Stimulated activated CD4-positive, alpha-beta T cell treated with anti-CD3 and anti-CD28 coated beads, Interleukin-15, amount 100 ng/mL, for 24 hours (primary cell): ENCODE results near the gene AMPD3.

Source experiments
- DNase-seq: peaks from one replicate; pipeline ENCODE4 v3.0.0-alpha.2; 2020

The AMPD3 gene

DNA sequence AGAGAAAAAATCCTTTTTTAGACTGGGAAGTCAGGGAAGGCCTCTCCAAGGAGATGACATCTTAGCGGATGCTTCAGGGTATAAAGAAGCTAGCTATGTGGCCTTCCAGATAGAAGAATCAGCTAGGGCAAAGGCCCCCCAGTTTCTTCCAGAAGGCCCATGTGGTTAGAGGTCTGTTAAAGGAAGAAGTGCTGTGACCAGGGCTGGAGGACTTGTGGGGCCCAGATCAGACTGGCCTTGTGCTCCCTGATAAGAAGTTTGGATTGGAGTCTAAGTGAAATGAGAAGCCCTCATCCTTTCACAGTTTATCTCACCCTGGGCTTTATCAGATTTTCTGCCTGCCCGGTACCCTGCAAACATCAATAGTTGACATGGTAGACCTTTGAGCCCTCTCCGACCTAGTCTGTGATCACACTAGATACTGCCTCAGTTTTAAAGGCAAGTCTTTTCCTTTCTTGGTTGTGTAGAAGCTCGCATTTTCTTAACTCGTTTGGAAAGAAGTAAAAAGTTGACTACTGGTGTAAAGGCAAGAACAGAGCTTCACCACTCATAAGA is 7.8 kb downstream of the AMPD3 start:
- DNase-seq, result no peak

DNA sequence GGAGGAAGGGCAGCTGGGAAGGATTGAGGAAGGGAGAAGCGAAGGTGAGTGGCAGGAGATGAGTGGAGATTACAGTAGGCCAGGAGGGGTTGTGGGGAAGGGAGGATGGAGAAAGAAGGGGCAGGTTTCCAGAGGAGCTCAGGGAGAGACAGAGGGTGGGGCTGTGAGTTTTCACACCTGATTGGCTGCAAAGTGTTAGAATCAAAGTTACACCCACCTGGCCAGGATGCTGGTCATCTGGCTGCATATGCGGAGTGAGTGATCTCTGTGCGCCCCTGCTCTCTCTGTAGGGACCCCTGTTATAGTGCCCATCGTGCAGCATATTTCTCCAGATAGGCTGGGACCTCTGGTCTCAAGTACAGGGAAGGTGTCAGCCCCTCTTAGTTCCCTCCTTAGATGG is 18.3 kb downstream of the AMPD3 start:
- no peak for DNase-seq

DNA sequence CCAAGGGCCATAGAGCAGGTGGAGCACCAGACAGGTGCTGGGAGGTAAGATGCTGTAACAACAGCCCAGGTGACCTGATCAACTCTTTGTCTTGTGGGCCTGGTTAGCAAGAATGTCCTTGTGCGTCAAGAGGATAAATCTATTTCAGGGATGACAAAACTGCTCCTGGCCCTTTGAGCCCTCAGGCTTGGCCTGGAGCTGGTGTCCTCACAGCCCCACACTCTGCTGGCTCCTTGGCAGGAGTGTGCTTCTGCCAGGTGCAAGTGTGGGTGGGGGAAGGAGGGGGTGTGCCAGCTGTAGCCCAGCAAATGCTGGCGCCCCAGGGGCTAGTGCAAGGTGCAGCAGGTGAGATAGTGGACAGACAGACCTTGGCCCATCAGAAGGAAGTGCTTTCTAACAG is 19.5 kb downstream of the AMPD3 start:
- DNase-seq, result no peak

DNA sequence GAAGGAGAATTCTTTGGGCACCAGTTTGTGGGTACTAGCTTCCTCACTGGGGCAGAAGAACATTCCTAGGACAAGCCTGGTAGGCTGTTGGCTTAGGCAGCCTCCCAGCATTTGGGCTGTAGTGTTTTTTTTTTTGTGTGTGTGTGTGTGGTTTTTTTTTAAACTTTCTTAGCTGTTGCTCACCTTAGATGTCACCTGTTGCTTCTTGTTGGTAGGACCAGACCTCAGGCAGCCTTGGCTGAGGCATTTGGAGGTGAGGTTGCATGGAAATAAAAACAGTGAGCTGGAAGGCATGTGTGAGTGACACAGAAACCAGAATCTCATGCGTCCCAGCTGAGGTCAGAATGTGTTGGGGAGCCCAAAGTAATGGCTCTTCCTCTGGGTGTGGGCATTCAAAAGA is 21.3 kb downstream of the AMPD3 start:
- DNase-seq, result no peak

DNA sequence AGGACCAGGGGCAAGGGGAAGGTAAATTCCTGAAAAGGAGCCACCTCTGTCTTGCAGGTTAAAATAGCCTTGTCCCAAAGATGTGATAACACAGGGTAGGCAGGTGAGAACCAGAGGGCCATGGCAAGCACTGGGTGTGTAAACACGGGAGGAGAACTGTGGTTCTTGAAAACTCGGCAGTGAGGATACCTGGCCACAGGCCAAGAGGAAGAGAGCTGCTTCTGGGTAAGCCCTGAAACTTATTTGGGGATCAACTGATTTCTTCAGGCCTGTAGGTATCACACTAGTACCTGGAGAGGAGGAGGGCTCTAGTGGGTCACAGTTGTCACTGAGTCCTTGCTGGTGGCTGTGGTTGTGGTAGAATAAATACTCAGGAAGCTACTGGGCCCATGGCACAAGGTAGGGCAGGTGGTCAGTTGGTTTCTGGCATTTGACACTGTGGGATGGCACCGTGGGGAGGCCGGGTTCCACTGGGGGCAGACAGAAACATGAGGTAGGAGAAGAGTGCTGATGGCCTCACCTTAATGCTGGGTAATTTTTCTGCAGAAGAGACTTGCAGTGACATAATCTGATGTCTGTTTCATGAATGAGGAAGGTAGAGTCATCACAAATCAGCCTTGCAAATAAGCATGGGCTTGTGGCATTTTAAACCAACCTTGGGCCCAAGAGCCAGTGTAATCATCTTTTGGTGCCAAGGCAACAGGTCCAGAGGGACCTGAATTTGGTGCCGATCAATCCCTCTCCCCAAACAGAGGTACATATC is 22.0 kb downstream of the AMPD3 start:
- DNase-seq, result no peak

DNA sequence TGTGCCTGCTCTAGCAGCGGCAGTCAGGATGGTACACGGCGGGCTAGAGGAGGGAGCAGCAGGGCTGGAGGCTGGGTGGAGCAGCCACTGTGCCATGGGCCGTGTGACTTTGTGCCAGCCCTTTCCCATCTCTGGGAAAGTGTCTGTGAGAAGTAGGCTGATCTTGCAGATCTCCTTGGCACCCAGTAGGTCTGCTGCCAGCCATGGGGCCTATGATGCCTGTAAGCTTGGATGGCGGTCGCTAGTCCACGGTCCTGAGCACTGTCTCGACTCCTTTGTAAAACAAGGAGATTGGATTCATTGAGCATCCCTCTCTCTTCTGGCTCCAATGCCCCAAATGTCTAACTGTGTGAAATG is 22.6 kb downstream of the AMPD3 start:
- no peak for DNase-seq

DNA sequence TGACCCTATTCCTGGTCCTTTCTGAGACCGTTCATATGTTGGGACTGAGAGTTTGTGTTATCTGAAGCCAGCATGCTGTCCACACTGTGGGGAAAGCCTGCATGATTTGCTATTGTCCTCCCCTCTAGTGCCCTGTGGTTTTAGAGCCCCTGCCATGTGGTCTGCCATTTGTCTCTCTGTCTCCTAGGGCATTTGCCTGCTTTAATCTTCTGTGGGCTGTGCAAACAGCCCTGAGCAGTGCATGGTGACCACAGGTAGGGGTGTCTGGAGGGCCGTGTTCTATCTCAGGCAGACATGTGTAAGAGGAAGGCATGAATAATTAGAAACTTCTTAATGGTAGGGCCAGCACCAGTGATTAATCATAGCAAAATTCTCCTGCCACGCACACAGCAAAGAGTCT is 23.0 kb downstream of the AMPD3 start:
- no peak for DNase-seq

DNA sequence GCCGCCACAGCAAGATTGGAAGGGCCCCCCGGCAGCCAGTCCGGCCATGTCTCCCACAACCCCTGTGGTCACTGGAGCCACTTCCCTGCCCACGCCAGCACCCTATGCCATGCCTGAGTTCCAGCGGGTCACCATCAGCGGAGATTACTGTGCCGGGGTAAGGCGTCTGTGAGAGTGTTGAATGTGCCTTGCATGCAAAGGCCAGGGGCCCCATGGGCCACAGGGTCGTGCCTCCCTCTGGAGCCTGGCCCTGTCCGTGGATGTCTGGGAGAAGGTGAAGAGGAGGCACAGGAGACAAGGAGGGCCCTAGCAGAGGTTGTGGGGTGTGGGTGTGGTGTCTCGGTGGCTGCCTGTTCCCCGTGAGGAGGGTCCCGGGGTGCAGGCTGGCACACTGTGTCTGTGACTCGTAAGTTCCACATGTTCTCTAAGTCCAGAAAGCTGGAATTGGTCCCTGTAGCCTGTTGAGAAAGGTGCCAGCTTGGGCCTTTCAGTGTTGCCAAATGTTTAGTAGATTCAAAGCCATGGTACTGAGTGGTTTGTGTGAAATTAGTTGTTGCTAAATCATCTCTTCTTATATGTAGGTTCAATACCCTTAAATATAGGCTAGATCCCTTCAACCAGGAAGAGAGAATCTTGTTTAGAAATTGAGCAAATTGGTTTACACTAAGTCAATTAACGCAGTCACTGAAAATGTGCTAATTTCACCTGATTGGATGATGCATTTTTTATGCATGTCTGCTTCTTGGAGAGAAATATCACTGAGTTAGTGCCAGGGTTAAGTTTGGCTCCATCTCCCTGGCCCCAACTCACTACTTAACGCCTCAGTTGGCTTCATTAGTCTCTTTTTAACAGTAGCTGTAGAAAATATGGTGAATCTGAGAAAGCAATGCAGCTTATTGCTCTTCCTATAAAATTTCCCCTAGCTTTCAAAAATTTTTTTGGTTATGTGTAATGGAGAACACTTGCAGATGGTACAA is 23.8 kb downstream of the AMPD3 start:
- no peak for DNase-seq

DNA sequence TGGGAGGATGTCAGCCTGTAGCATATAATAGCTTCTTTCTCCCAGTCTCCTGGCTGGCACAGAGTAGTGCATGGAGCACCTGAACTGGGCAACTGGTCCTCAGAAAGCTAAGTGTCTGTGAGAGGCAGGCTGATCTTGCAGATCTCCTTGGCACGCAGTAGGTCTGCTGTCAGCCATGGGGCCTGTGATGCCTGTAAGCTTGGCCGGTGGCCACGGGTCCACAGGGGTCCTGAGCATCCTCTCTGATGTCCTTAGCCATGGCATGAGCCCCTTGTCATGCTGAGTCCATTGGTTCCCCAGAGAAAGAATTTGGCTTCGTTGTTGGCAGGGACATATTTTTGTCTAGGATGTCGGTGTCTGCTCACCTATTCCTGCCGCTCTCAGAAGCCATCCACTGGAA is 25.0 kb downstream of the AMPD3 start:
- no peak for DNase-seq

DNA sequence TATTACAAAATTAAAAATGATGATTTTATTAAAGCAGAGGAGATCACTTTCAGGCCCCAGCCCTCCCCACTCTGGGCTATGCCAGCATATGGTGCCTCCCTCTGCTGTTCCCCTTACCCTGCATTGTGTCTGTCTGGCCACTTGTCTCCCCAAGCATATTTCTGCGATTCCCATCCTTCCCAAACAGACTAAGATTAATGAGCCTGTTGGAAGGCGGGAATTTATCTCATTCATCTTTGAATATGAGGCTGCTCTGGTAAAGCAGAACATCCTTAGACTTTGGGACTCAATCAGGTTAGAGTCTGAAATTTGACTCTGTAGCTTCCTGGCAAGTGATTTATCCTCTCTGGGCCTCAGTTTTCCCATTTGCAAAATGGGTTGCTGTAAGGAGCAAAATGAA is 25.7 kb downstream of the AMPD3 start:
- DNase-seq, result no peak

DNA sequence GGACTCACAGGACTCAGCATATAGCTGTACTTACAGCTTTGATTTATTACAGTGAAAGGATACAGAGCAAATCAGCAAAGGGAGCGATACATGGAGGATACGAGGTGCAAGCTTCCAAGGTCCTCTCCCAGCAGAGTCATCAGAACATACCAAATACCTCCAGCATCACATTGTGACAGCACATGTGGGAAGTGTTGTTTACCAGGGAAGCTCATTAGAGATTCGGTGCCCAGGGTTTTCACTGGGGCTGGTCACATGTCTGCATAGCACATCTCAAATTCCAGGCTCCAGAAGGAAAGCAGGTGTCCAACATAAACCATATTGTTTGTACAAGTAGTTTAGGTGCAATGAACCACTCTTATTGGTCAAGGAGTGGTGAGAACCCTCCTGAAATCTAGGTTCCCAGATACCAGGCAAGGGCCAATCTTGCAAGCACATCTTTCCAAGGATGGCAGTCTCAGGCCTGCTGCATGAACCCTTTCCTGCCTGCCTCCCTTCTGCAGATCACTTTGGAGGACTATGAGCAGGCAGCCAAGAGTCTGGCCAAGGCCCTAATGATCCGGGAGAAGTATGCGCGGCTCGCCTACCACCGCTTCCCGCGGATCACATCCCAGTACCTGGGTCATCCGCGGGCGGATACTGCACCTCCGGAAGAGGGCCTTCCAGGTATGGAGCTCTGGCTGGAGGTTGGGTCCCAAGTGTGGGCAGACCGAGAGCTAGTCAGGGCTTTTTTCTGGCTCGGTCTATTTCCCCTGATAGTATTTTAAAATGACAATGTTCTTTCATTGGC is 26.7 kb downstream of the AMPD3 start:
- no peak for DNase-seq

DNA sequence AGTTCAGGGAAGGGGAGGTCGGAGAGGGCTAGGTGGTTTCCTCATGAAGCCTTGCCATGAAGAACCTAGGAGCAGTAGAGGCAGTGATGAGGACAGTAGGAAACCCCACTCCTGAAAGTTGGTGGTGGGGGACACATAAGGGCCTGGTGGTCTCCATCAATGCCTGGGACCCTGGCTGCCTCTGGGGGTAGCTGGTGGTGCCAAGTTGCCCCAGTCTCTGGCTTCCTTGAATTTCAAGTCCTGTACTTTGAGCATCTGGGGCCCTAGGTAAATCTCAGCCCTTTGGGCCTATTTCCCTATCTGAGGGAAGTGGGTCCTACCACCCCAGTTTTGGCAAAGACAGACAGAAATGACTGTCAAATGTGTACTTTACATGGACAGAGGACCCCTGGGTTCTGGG is 28.1 kb downstream of the AMPD3 start:
- DNase-seq, result no peak

DNA sequence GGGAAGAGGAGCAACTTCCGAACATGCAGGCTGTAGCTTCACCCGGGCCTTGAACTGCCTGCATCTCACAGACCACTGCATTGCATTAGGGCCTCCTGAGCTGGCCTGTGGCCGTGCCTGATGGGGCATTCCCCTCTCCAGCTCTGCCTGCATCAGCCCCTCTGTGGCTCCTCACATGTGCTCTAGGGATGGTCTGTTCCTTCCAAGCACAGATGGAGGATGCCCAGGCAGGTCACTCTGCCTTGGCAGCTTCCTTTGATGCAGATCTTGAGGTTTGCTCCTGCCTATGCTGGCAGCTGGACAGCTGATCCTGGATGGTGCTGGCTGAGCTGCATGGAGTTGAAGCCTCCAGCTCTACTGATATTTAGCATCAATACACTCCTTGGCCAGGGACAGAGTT is 28.5 kb downstream of the AMPD3 start:
- no peak for DNase-seq

DNA sequence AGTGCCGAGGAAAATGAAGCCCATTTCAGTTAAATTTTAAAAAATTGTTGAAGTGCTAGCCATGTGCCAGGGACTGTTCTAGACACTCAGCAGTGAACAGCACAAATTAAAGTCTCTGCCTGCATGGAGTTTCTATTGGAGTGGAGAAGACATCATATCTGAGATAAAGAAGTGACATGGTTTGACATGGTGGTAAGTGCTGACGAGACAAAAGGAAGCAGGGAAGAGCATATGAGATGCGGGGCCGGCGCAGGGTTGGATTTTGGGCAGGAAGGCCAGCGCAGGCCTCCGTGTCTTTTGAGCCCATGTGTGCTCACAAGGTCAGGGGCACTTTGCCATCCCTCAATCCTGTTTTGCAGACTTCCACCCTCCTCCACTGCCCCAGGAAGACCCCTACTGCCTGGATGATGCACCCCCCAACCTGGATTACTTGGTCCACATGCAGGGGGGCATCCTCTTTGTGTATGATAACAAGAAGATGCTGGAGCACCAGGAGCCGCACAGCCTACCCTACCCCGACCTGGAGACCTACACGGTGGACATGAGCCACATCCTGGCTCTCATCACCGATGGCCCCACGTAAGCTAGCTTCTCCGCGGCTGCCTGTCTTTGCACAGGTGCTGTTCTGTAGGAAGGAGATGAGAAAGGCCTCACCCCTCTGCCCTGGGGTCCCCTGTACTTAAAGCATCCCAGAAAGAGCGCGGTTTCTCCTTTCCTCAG is 29.6 kb downstream of the AMPD3 start:
- DNase-seq, result no peak

DNA sequence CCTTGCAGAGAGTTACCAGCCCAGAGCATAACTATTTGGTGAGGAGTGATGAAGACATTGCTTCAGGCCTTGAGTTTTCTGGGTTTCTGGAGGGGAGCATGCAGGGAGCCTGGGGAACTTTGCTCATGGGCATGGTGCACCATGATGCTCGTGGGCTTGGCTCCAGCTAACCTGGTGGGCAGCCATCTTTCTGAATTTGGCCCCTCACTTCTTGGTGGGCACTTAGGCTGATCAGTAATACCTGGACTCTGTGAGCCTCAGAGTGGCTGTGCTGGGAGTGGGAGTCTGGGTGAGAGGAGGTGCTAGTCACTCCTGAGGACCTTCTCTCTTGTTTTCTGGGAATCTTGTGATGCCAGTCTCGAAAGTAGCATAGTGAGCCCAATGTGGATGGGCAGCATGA is 30.6 kb downstream of the AMPD3 start:
- DNase-seq, result no peak

DNA sequence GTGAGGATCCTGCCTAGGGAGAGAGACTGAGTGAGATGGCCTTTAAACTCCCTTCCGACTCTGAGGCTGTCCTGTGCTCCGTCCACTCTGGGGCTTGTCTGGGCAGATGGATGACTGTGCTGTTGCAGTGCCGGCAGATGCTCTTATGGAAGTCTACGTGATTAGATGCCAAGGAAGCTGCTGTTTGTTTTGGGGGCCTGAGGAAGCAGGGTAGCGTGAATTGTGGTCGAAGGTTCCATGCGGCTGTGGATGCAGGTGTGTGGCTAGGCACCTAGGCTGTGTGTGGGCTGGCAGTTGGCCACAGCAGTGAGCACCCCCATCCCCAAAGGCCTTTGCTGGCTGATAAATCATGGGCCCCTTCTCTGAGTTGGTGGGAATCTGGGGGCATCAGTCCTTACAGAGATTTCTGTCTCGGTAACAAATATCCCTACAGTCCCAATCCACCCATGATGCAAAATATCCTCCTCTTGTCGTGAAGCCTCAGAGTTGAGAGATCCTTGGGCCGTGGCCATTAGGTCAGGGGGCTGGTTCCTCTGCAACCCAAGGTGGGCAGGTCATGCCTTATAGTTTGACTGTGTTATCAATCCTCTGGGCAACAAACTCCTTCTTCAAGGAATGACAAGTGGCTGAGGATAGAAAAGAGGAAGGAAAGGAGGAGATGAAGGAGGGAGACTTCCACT is 31.2 kb downstream of the AMPD3 start:
- DNase-seq, result no peak

DNA sequence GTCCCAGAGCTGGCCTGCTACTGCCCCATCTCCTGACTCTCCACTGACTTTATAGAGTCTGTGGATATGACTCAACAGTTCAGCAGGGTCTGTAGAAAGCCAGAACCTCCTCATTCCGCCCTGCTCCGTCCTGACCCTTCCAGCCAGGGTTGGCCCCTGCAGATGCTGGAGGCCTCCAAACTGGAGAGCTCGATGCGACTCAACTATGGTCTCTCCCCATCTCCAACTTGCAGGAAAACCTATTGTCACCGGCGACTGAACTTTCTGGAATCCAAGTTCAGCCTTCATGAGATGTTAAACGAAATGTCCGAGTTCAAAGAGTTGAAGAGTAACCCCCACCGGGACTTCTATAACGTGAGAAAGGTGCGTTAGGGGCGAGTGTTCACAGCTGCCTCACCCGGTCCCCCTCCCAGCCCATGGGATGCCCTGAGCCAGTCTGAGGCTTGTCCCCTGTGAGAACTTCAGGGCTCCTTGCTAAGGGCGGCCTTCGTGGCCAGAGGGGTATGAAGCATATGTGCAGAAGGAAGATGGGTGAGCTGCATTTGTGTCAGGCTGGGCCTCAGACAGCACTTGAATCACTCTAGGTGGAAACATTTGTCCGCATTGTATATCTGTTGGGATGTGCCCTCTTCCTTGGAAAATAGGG is 32.1 kb downstream of the AMPD3 start:
- no peak for DNase-seq

DNA sequence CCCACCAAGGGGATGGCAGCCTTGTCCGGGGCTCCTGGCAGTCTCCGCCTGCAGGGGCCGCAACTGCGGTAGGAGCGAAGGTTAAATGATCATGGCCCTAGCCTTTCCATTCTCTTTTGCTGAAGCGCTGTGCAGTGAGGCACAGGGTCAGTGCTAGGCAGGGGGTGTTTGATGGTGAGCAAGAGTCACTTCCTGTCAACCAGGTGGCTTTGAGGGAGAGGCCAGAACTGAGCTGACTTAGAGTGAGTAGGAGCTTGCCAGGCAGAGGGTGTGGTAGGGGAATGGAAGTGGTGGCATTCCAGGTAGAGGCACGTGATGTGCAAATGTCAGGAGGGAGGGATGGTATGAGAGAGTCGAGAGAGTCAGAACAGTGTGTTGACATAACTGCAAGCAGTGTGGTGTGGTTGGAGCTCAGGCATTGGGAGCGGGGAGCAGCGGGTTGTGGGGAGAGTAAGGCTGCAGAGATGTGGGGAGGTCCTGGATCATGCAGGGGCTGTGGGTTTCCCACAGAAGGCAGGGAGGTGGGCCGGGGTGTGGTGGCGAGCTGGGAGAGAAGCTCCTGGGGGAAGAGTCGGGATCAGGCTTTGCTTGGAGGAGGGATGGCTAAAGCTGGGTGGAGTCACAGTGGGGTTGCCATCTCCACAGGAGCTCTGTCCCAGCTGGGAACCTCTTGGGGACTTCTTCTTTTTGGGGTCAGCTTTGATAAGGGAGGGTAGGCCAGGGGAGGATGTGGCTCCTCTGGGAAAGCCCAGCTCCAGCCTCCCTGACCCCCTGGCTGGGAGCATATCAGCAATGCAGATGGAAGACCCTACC is 33.3 kb downstream of the AMPD3 start:
- no peak for DNase-seq

DNA sequence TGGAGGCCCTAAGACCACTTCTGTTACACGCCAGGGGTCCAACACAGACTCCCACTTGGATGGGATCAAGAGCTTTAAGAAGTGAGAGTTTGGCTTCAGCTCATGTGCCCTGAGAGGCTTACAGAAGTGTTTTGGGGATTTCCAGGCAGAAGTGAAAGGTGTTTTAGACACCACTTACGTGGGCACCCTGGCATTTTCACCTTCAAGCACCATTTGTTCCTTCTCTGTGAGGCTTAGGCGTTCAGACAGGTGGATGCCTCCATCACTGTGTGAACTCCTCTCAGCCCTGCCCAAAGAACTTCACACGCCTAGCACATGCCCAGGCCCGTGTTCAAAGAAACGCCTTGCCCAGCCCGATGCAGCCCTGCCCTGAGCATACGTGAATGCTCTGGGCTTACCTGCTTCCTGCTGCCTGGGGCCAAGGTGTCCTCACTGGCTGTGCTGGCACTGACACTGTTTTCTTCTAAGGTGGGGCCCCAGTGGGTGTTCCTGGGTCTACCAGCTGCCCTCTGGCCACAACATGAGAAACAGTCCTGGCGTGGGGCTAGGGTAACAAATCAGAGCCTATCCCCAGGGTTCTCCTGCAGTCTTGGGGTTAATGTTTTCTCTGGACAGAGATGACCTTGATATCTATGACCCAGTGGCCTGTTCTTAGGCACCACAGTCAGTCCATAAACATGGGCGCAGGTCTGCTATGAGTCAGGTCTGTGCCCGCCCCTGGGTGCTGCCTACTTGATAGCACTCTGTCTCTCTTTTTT is 34.0 kb downstream of the AMPD3 start:
- DNase-seq, result no peak

DNA sequence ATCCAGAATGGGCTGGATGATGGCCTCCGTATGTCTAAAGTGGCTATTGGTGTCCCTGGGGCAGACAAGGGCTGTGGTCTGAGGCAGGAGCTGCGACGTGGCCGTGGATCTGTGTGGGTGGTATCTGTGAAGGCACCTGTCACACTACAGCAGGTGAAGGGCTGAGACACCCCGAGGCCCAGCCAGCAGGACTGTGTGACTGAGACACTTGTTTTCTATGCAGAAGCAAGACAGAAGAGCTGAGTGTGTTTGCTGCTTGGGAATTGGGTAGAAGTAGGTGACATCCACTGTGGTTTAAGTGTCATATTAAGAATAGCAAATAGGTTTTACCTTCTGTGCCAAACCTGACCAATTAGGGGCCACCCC is 35.0 kb downstream of the AMPD3 start:
- DNase-seq, result no peak
